Pulmonary artery endothelial cell (primary cell): Measurements from ENCODE around the gene TRIM28. TPM values are rescaled to one million over a fixed set of nuclear protein-coding genes. Genes with fewer than 3 reads are reported as not detected.

ENCODE experiments used
- DNase-seq: peaks from one replicate; pipeline ENCODE4 v3.0.0-alpha.2; 2011; ENCODE audit warnings: low read depth, low spot score
- total RNA-seq: library from RNA; depleted of rRNA; stranded (reverse); fragments of >200 nt; gene quantifications from 2 replicates; pipeline ENCODE4 v1.2.3, GENCODE V29; 2014

Gene TRIM28
- total RNA-seq, 1 donor from 2014 or later = 542 TPM

GRCh38 chr19:58560007-58560887, 16.4 kb downstream of the TRIM28 start:
- no peak for DNase-seq

- DNase-seq = no peak
Measured at GRCh38 chr19:58560921-58561320, 17.1 kb downstream of the TRIM28 start.

DNA sequence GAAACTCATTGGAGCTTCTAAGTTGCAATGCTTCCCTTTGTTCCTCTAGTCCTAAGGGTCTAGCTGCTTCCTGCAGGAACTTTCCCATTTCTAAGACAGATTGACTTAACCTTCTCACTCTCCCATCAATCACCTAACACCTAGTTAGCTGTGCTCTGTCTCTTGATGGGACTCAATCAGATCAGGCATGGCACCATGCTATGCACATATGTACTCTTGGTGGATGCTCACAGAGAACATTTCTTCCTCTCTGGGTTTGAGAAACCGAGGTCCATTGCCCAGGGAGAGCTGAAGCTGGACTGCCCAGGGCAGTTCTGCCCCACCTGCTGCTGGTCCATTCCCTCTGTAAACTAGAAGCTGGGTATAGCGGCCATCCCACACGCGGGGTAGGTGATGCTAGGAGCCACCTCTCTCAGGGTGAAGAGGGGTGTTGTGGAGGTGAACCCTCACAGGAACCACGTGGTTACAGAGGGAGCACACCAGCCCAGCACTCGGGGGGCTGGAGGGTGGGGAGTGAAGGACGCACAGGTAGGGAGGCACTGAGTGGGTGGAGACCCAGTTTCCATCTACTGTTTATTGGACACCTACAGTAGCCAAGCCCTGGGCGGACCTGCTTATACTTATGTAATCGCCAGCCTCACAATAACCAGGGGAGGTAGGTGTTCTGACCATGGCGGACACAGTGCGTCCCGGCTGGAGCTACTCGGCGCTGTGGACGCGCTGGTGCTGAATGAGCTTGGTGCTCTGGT, 17.7 kb downstream of the TRIM28 start:
- no peak for DNase-seq

DNA sequence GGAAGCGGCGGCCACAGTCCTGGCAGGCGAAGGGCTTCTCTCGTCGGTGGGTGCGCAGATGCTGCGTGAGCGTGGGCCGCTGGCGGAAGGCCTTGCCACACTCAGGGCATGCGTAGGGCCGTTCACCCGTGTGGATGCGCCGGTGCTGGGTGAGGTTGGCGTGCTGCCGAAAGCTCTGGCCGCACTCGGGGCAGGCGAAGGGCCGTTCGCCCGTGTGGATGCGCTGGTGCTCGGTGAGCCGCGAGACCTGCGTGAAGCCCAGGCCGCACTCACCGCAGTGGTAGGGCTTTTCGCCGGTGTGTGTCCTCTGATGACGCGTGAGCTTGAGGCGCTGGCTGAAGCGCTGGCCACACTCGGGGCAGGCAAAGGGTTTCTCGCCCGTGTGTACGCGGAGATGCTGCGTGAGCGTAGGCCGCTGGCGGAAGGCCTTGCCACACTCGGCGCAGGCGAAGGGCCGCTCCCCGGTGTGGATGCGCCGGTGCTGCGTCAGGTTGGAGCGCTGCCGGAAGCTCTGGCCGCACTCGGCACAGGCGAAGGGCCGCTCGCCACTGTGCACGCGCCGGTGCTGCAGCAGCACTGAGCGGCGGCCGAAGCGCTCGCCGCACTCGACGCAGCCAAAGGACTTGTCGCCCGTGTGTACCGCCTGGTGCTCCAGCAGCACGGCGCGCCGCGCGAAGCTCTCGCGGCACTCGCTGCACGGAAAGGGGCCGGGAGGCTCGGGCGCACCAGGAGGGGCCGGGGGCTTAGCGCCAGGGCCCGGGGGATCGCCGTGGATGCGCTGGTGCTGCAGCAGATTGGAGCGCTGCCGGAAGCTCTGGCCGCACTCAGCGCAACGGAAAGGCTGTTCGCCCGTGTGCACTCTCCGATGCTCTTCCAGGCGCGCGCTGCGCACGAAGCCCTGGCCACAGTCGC, 18.5 kb downstream of the TRIM28 start:
- DNase-seq = no peak

DNA sequence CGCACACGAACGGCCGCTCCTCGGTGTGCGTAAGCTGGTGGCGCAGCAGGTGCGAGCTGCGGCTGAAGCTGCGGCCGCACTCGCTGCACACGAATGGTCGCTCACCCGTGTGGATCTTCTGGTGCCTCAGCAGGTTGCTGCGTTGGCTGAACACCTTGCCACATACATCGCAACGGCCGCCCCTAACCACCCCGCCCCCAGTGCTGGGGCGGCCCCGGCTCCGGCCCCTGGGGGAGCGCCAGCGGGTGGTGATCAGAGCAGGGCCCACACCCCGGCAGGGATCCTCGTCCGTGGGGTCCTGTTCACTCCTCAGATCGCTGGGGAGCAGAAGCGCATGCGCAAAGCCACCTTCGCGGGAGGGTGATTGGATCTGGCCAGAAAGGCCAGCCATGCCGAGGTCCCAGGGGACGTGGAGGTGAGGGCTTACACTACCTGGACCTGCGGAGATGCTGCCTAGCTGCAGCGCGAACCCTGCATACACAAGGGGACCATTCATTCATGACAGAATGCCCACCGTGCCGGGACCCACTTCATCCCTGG, 19.2 kb downstream of the TRIM28 start:
- no peak for DNase-seq

DNA sequence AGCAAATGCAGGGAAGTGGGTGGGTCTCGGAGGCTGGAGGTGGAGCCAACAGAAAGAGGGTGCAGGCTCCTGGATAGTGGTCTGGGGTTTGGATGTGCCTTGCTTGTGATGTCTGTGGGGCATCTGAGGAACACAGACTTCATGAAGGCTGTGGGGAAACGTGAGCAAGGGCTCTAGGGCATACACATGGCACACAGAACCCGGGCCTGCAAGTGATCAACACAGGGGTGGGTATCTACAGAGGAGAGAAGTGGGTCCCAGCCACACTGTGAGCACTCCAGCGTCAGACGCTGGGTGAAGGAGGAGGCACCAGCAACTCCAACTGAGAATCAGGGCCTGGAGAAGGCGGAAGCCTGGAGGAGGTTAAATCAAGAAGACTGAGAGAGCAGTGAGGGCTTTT, 20.0 kb downstream of the TRIM28 start:
- DNase-seq = no peak

- no peak for DNase-seq
Measured at GRCh38 chr19:58566989-58567388, 23.1 kb downstream of the TRIM28 start.

- DNase-seq = no peak
Measured at GRCh38 chr19:58568453-58569130, 24.7 kb downstream of the TRIM28 start.

- no peak for DNase-seq
Measured at GRCh38 chr19:58569191-58569942, 25.5 kb downstream of the TRIM28 start.

GRCh38 chr19:58569943-58570670, 26.2 kb downstream of the TRIM28 start:
- DNase-seq = no peak

- DNase-seq = no peak
Measured at GRCh38 chr19:58570770-58571574, 27.1 kb downstream of the TRIM28 start.

- no peak for DNase-seq
Measured at GRCh38 chr19:58571575-58571947, 27.7 kb downstream of the TRIM28 start.

DNA sequence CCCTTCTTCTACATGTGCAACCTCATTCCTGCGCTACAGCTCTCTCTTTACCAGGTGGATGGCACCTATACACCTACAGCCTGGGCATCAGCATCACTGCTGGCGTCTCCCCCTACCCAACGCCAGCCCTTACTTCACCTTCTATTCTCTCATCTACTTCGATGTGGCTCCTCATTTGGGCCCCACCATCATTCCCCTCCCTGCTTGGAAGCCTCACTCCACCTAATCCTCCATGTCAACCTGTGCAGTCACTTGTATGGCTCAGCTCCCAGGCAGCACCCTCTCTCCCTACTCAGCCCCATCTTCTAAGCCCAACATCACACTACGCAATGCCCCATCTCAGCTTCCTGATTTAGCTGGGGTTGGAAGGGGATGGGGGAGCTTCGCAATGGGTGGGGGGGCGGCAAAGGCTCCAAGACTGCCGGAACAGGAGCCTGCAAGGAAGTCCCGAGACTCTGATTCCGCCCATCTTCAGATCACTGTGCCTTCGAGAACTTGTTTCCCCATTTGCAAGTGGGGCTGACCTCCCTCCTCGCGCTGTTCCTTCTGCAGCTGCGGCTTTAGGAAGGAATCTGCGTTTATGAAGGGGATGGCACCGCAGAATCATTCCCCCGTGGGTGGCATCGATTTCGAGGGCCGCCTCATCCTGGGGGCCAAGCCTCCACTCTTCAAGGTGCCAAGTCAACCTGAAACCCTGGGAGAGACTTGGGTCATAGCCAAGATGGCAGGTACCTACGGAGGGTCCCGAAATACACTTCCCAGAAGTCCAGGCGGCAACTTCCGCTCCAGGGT, 28.4 kb downstream of the TRIM28 start:
- no peak for DNase-seq

- peak; percentile 100 for DNase-seq
Measured at GRCh38 chr19:58572818-58573657, 29.2 kb downstream of the TRIM28 start, which contains the start of gene MZF1. MZF1 (minus strand) TSS chr19:58573335; CDS start chr19:58571389, 1,946 bp downstream.

DNA sequence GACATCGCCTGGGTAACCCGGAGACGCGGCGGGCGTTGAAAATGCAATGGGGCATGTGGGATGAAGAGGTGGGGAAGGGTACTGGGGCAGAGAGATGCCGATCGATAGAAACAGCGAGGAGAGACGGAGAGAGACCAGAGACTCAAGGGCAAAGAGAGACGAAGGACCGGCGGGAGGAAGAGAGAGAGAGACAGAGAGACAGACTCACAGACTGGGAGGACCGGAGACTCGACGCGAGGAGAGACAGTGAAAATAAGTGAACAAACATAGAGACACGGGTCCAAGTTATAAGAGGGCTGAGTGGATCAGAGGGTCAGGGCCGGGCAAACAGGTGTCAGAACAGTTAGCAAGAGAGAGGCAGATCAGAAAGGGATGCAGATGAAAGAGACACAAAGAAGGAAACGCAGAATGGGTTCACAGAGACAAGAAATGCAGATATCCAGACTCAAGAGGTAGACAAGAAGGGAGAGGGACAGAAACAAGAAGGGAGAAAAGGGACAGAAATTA, 29.8 kb downstream of the TRIM28 start:
- no peak for DNase-seq
